ENCODE data around the gene P2RX7. TPM values are rescaled to one million over a fixed set of nuclear protein-coding genes. Genes with fewer than 3 reads are reported as not detected.
"Not testable (repeated sequence)": the region's sequence is repeated elsewhere in the genome, so short reads cannot be mapped to it uniquely, and the experiment has no call there.

Gene P2RX7
- total RNA-seq, 2 experiments from 2014 or later, result 0.13 to 0.48 TPM

DNA sequence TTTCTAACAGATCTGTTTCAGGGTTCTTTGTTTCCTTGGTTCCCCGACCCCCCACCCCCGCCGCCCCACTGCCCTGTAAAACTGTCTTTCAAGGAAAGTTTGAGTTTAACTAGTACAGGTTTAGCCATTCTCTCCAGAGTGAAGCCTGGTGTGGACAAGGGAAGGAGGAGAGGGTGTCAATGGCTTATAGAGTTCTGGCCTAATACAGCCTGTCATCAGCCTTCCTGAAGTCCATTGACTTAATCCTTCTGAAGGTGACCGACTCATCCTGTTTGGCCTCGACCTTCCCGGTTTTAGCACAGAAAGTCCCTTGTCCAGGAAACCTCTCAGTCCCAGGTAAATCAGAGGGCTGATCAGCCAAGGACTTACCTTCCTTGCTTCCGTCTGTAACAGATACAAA is 66.3 kb downstream of the P2RX7 start:
- no peak for TF ChIP-seq EZH2phosphoT487 (IDR thresholded peaks at IDR 0.05; ENCODE audit: borderline replicate concordance, low read depth, low read length)
- TF ChIP-seq, protein P1, sequence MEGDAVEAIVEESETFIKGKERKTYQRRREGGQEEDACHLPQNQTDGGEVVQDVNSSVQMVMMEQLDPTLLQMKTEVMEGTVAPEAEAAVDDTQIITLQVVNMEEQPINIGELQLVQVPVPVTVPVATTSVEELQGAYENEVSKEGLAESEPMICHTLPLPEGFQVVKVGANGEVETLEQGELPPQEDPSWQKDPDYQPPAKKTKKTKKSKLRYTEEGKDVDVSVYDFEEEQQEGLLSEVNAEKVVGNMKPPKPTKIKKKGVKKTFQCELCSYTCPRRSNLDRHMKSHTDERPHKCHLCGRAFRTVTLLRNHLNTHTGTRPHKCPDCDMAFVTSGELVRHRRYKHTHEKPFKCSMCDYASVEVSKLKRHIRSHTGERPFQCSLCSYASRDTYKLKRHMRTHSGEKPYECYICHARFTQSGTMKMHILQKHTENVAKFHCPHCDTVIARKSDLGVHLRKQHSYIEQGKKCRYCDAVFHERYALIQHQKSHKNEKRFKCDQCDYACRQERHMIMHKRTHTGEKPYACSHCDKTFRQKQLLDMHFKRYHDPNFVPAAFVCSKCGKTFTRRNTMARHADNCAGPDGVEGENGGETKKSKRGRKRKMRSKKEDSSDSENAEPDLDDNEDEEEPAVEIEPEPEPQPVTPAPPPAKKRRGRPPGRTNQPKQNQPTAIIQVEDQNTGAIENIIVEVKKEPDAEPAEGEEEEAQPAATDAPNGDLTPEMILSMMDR (conservative IDR thresholded peaks at IDR 0.05; ENCODE audit: low read length), result no peak
- Histone ChIP-seq H3K27ac (ENCODE audit: low read depth, low read length, poor library complexity, severe bottlenecking) (no peak overlapping the region), H3K4me2 (ENCODE audit: low read length) (no peak overlapping the region), H3K9me3 (ENCODE audit: low read length) (no peaks in the 10 kb centered on the region), H3K36me3 (ENCODE audit: insufficient read depth, low read length) (no peaks in the 10 kb centered on the region), H3K79me2 (ENCODE audit: insufficient read depth, low read depth, low read length) (no peaks in the 10 kb centered on the region), H2AFZ (ENCODE audit: low read length) (no peak overlapping the region), H3K4me1 (ENCODE audit: insufficient read depth, low read length, poor library complexity, severe bottlenecking) (no peaks in the 10 kb centered on the region), H4K20me1 (ENCODE audit: insufficient read depth, low read length) (no peaks in the 10 kb centered on the region), H3K4me3 (ENCODE audit: low read depth, low read length, poor library complexity, severe bottlenecking) (no peak overlapping the region), H3K9me2 (ENCODE audit: insufficient read depth, low read length) (no peaks in the 10 kb centered on the region)
- no TSS peak for BruUV-seq (replicated peaks)
- intact Hi-C loops (cut with micrococcal nuclease; ENCODE audit: unreplicated experiment), result no loop called here
- POLR2A ChIA-PET, result no interaction called here
- DNase-seq (ENCODE audit: low spot score), result no peak
- CTCF ChIA-PET (ENCODE audit: unreplicated experiment), result no interaction called here

DNA sequence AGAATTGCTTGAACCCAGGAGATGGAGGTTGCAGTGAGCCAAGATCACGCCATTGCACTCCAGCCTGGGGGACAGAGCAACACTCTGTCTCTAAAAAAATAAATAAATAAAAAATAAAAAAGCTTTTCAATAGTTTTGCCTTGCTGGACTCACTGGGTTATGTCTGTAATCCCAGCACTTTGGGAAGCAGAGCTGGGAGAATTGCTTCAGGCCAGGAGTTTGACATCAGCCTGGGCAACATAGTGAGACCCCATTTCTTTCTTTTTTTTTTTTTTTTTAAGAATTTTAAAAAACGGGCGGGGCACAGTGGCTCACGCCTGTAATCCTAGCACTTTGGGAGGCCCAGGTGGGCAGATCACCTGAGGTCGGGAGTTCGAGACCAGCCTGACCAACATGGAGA is 68.5 kb downstream of the P2RX7 start:
- H3K4me1 ChIP-seq (ENCODE audit: insufficient read depth, low read length, poor library complexity, severe bottlenecking); H3K4me3 ChIP-seq (ENCODE audit: low read depth, low read length, poor library complexity, severe bottlenecking); H3K27ac ChIP-seq (ENCODE audit: low read depth, low read length, poor library complexity, severe bottlenecking); H4K20me1 ChIP-seq (ENCODE audit: insufficient read depth, low read length); H2AFZ ChIP-seq (ENCODE audit: low read length); intact Hi-C loops (cut with micrococcal nuclease; ENCODE audit: unreplicated experiment); BruUV-seq (replicated peaks); CTCF ChIA-PET (ENCODE audit: unreplicated experiment); H3K36me3 ChIP-seq (ENCODE audit: insufficient read depth, low read length); H3K9me2 ChIP-seq (ENCODE audit: insufficient read depth, low read length); DNase-seq (ENCODE audit: low spot score); H3K9me3 ChIP-seq (ENCODE audit: low read length); H3K79me2 ChIP-seq (ENCODE audit: insufficient read depth, low read depth, low read length); H3K4me2 ChIP-seq (ENCODE audit: low read length): not testable (repeated sequence)
- POLR2A ChIA-PET, result interaction anchor here (0.6 to 1.0 kb wide), 3 partner anchors 96 to 503 kb away, joined by 3 to 4 read pairs (median 4); partner anchors contain the start of gene CAMKK2

DNA sequence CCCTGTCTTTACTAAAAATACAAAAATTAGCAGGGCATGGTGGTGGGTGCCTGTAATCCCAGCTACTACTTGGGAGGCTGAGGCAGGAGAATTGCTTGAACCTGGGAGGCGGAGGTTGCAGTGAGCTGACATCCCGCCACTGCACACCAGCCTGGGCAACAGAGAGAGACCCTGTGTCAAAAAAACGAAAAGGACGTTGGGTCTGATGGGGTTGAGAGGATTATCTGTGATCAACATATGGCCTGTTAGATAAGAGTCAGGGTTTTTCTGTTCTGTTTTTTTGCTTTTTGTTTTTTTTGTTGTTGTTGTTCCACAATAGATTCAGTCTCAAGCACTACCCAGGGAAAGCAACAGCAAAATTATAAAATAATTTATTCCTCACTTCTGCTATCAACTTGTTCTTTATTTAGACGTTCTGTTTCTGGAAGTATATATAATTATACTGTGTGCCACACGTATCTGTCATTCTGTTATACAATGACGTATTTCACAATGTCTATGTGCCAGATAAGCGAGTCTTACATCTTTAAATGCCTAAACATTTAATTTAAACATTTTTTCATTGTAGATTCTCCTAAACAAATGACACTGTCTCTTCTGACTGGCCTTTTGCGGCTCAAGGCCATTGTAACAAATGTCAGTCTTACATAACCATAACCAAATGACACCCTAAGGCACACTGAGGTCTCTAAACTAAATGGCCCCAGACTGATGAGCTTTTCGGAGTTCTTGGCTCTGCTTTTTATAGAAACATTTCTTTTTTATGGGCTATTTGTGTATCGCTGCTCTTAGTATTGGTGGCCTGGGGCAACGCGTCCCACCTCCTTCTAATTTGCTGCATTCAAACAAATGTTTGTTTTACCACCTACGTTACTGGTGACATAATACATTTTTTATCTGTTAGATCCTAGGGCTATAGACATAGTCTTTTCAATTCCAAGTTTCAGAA is 70.0 kb downstream of the P2RX7 start:
- Histone ChIP-seq H2AFZ (ENCODE audit: low read length) (no peak overlapping the region), H3K36me3 (ENCODE audit: insufficient read depth, low read length) (no peaks in the 10 kb centered on the region), H3K27ac (ENCODE audit: low read depth, low read length, poor library complexity, severe bottlenecking) (no peak overlapping the region), H4K20me1 (ENCODE audit: insufficient read depth, low read length) (no peaks in the 10 kb centered on the region), H3K79me2 (ENCODE audit: insufficient read depth, low read depth, low read length) (no peaks in the 10 kb centered on the region), H3K9me3 (ENCODE audit: low read length) (no peaks in the 10 kb centered on the region), H3K4me3 (ENCODE audit: low read depth, low read length, poor library complexity, severe bottlenecking) (no peak overlapping the region), H3K9me2 (ENCODE audit: insufficient read depth, low read length) (no peaks in the 10 kb centered on the region), H3K4me2 (ENCODE audit: low read length) (no peak overlapping the region), H3K4me1 (ENCODE audit: insufficient read depth, low read length, poor library complexity, severe bottlenecking) (no peaks in the 10 kb centered on the region)
- ChIA-PET POLR2A (no interaction called here), CTCF (ENCODE audit: unreplicated experiment) (no interaction called here)
- no TSS peak for BruUV-seq (replicated peaks)
- TF ChIP-seq, protein P1 (conservative IDR thresholded peaks at IDR 0.05; ENCODE audit: low read length), result no peak
- no peak for TF ChIP-seq EZH2phosphoT487 (IDR thresholded peaks at IDR 0.05; ENCODE audit: borderline replicate concordance, low read depth, low read length)
- no peak for DNase-seq (ENCODE audit: low spot score)
- intact Hi-C loops (cut with micrococcal nuclease; ENCODE audit: unreplicated experiment), result no loop called here
